PC-3 (cell line): ENCODE measurements around the gene SLC15A2. TPM values are rescaled to one million over a fixed set of nuclear protein-coding genes. Genes with fewer than 3 reads are reported as not detected.
A peak's percentile ranks its signal among the peaks of the same experiment; 100 is the strongest.

Experiments used
- ATAC-seq: fragments of 200-7000 bp; cut with Tn5 transposase; 2 replicates; pipeline ENCODE4 v1.9.1; 2020; ENCODE audit warnings: mild to moderate bottlenecking, moderate library complexity
- BruUV-seq: library from RNA; stranded (reverse); fragments of 400-500 nt; replicated peaks from 2 replicates; lab custom pipeline; 2021; lab: Mats Ljungman, UMichigan
- CTCF ChIA-PET: fragments of 300-600 bp; sonication (Branson Sonifier 250); formaldehyde crosslinking; loops from one replicate; lab custom pipeline; 2022; ENCODE audit warnings: antibody characterized with exemption; lab: Charles Lee
- POLR2A ChIA-PET: fragments of 300-600 bp; sonication (Branson Sonifier 250); formaldehyde crosslinking; loops from one replicate; lab custom pipeline; 2022; ENCODE audit warnings: antibody characterized with exemption; ENCODE audit not compliant: unreplicated experiment; lab: Charles Lee
- DNase-seq: peaks from one replicate; pipeline ENCODE4 v3.0.0-alpha.2; 2015
- H2AFZ ChIP-seq: fragments of 300-600 bp; sonication (generic); 2 replicates; pipeline ENCODE4 v1.6.0; 2016; ENCODE audit warnings: antibody characterized with exemption, low read length
- H3F3A ChIP-seq: fragments of 300-600 bp; sonication (generic); one replicate; pipeline ENCODE4 v1.6.0; 2017; ENCODE audit warnings: antibody characterized with exemption, low read length, control low read depth, mild to moderate bottlenecking; ENCODE audit not compliant: unreplicated experiment
- H3K27ac ChIP-seq: fragments of 300-600 bp; sonication (generic); 2 replicates; pipeline ENCODE4 v1.5.1; 2016; ENCODE audit warnings: mild to moderate bottlenecking, low read length
- H3K27me3 ChIP-seq: fragments of 300-600 bp; sonication (generic); 2 replicates; pipeline ENCODE4 v1.6.1; 2016; ENCODE audit warnings: low read length, mixed read lengths
- H3K36me3 ChIP-seq: fragments of 300-600 bp; sonication (generic); 2 replicates; pipeline ENCODE4 v1.6.1; 2016; ENCODE audit warnings: low read depth, mixed run types, low read length, mixed read lengths
- H3K4me1 ChIP-seq: fragments of 300-600 bp; sonication (generic); 2 replicates; pipeline ENCODE4 v1.5.1; 2016; ENCODE audit warnings: low read length; ENCODE audit not compliant: insufficient read depth
- H3K4me2 ChIP-seq: fragments of 300-600 bp; sonication (generic); 2 replicates; pipeline ENCODE4 v1.6.0; 2016; ENCODE audit warnings: low read length
- H3K4me3 ChIP-seq: fragments of 300-600 bp; sonication (generic); 2 replicates; pipeline ENCODE4 v1.5.1; 2016; ENCODE audit warnings: mild to moderate bottlenecking, low read length, mixed read lengths
- H3K79me2 ChIP-seq: fragments of 300-600 bp; sonication (generic); 2 replicates; pipeline ENCODE4 v1.6.1; 2017; ENCODE audit warnings: low read length, mixed read lengths
- H3K9ac ChIP-seq: fragments of 300-600 bp; sonication (generic); 2 replicates; pipeline ENCODE4 v1.6.0; 2016; ENCODE audit warnings: mild to moderate bottlenecking, low read length
- H3K9me2 ChIP-seq: fragments of 300-600 bp; sonication (generic); replicated peaks from 2 replicates; pipeline ENCODE4 v1.6.1; 2016; ENCODE audit warnings: mixed run types, low read length, mixed read lengths
- H3K9me3 ChIP-seq: fragments of 300-600 bp; sonication (generic); 2 replicates; pipeline ENCODE4 v1.6.1; 2016; ENCODE audit warnings: low read length, mixed read lengths
- H4K20me1 ChIP-seq: fragments of 300-600 bp; sonication (generic); 2 replicates; pipeline ENCODE4 v1.6.1; 2016; ENCODE audit warnings: low read length, mixed read lengths
- CTCF ChIP-seq: fragments of 300-600 bp; sonication (generic); conservative IDR thresholded peaks from 2 replicates; pipeline ENCODE4 v1.5.1; 2017; ENCODE audit warnings: antibody characterized with exemption, low read depth, mild to moderate bottlenecking, low read length
- EZH2 ChIP-seq: fragments of 300-600 bp; sonication (generic); IDR thresholded peaks from one replicate; pipeline ENCODE4 v1.6.1; 2017; ENCODE audit warnings: antibody characterized with exemption, mild to moderate bottlenecking, low read length; ENCODE audit not compliant: unreplicated experiment
- EZH2phosphoT487 ChIP-seq: fragments of 300-600 bp; sonication (generic); IDR thresholded peaks from 2 replicates; pipeline ENCODE4 v1.6.1; 2018; ENCODE audit warnings: mild to moderate bottlenecking, antibody characterized with exemption, low read length, borderline replicate concordance
- intact Hi-C: fragments of 100-400 bp; cut with micrococcal nuclease; formaldehyde crosslinking; loops from 2 replicates; pipeline ENCODE4 v1.9.0; 2023
- total RNA-seq: library from RNA; depleted of rRNA; stranded (reverse); fragments of >200 nt; gene quantifications from 2 replicates; pipeline ENCODE4 v1.2.3, GENCODE V29; 2014

Gene SLC15A2
- total RNA-seq, 1 experiment from 2014 or later = 0.91 TPM

DNA sequence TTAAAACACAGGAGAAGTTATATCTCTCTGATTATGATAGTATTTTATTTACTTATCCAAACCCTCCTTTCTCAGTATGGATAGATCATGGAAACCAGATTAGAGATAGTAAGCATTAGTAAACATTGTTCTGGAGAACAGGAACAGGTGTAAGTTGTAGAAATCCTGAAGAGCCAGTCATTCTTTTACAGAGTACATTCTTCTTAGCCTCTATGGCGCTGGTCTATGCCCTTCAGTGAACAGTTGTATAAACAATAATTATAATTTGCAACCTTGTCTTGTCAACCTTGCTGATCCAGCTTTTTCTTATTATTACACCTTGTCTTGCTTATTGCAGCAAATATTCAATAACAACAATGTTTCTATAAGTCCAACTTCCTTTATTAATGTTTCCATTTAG, 47.4 kb downstream of the SLC15A2 start:
- Histone ChIP-seq H3F3A (peaks cover 5% of the 10 kb centered on the region), H4K20me1 (no peaks in the 10 kb centered on the region), H3K27me3 (no peaks in the 10 kb centered on the region), H3K4me2 (peak overlapping the region; percentile 77; the same call in 1 of the 2 replicates), H3K36me3 (no peaks in the 10 kb centered on the region), H3K27ac (no peak overlapping the region), H3K9ac (no peak overlapping the region), H3K4me3 (no peak overlapping the region), H2AFZ (no peak overlapping the region), H3K9me3 (no peaks in the 10 kb centered on the region), H3K9me2 (no peaks in the 10 kb centered on the region), H3K4me1 (peaks cover 38% of the 10 kb centered on the region), H3K79me2 (no peaks in the 10 kb centered on the region)
- DNase-seq (no peak), ATAC-seq (no peak)
- intact Hi-C loops = no loop called here
- ChIA-PET CTCF (no interaction called here), POLR2A (no interaction called here)
- TF ChIP-seq CTCF (no peak), EZH2phosphoT487 (no peak), EZH2 (no peak)
- no TSS peak for BruUV-seq

GRCh38 chr3:121942116-121942786, 48.0 kb downstream of the SLC15A2 start:
- peaks cover 38% of the 10 kb centered on the region for H3K4me1 ChIP-seq
- ChIA-PET CTCF (interaction anchor here (1.8 kb wide), 1 partner anchor 53 kb away, joined by 6 read pairs; no protein-coding TSS in a partner anchor), POLR2A (no interaction called here)
- no TSS peak for BruUV-seq
- no peaks in the 10 kb centered on the region for H3K79me2 ChIP-seq
- H3K4me3 ChIP-seq = peak overlapping the region; percentile 26; the same call in 1 of the 2 replicates
- H3K4me2 ChIP-seq = peak overlapping the region; percentile 77
- no peaks in the 10 kb centered on the region for H3K9me2 ChIP-seq
- H3K27me3 ChIP-seq = no peaks in the 10 kb centered on the region
- no peaks in the 10 kb centered on the region for H3K9me3 ChIP-seq
- H4K20me1 ChIP-seq = no peaks in the 10 kb centered on the region
- no peak overlapping the region for H2AFZ ChIP-seq
- H3K27ac ChIP-seq = peak overlapping the region; percentile 27
- DNase-seq = peak; percentile 87
- no peak for TF ChIP-seq EZH2phosphoT487
- no peak for TF ChIP-seq CTCF
- no peak for TF ChIP-seq EZH2
- H3F3A ChIP-seq = peaks cover 5% of the 10 kb centered on the region
- ATAC-seq = peak; percentile 59
- intact Hi-C loops = loop anchor here (2.0 kb wide), 2 partner anchors 29 to 53 kb away; no protein-coding TSS in a partner anchor
- H3K36me3 ChIP-seq = no peaks in the 10 kb centered on the region
- H3K9ac ChIP-seq = no peak overlapping the region

DNA sequence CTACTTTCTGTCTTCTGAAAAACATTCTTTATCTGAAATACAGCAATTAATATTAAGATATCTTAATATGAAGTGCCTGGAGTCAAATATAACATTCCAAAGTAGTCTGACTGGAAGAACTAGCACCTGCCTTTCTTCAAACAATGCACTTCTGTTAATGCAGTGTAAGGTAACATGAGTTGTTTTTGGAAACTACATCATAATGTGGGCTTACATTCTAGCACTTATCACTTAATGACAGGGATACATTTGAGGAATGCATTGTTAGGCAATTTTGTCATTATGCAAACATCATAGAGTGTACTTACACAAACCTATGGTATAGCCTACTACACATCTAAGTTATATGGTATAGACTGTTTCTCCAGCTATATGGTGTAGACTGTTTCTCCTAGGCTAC, 49.2 kb downstream of the SLC15A2 start:
- no peaks in the 10 kb centered on the region for H4K20me1 ChIP-seq
- CTCF ChIA-PET = interaction anchor here (1.8 kb wide), 1 partner anchor 52 kb away, joined by 6 read pairs; no protein-coding TSS in a partner anchor
- intact Hi-C loops = loop anchor here (2.0 kb wide), 2 partner anchors 27 to 51 kb away; no protein-coding TSS in a partner anchor
- no peak overlapping the region for H3K27ac ChIP-seq
- H3K9me3 ChIP-seq = no peaks in the 10 kb centered on the region
- H3K9me2 ChIP-seq = no peaks in the 10 kb centered on the region
- DNase-seq (peak; percentile 84), ATAC-seq (peak; percentile 68)
- POLR2A ChIA-PET = no interaction called here
- H3K4me1 ChIP-seq = peaks cover 38% of the 10 kb centered on the region
- peak overlapping the region; percentile 77 for H3K4me2 ChIP-seq
- H3K36me3 ChIP-seq = no peaks in the 10 kb centered on the region
- H3K4me3 ChIP-seq = no peak overlapping the region
- no peak overlapping the region for H2AFZ ChIP-seq
- no peak for TF ChIP-seq EZH2phosphoT487
- TF ChIP-seq CTCF = no peak
- no peak for TF ChIP-seq EZH2
- no peaks in the 10 kb centered on the region for H3K27me3 ChIP-seq
- H3K9ac ChIP-seq = no peak overlapping the region
- H3K79me2 ChIP-seq = no peaks in the 10 kb centered on the region
- peaks cover 5% of the 10 kb centered on the region for H3F3A ChIP-seq
- BruUV-seq = no TSS peak
